Vagina (tissue), 2 donors: ENCODE measurements around the gene SLC1A3.

Experiments used
- CTCF ChIP-seq, 3 experiments: fragments of 450-650 bp in 2 of 3; fragments of 200-600 bp in 1 of 3; sonication (generic) in 1 of 3; IDR thresholded peaks; one replicate each; pipeline ENCODE4 v1.5.1; 2017 to 2019; ENCODE audit warnings: antibody characterized with exemption in 3 of 3, mild to moderate bottlenecking in 2 of 3, moderate library complexity in 2 of 3
- POLR2A ChIP-seq, 2 donors: fragments of 450-650 bp; IDR thresholded peaks; one replicate each; pipeline ENCODE4 v1.6.1; 2017; ENCODE audit warnings: antibody characterized with exemption in 2 of 2, mild to moderate bottlenecking in 2 of 2, moderate library complexity in 2 of 2

GRCh38 chr5:36661456-36662220, 55.2 kb downstream of the SLC1A3 start:
- TF ChIP-seq CTCF (IDR thresholded peaks at IDR 0.05) (no peak), POLR2A (IDR thresholded peaks at IDR 0.05) (no peak)
